Fibroblast of peridontal ligament (primary cell): ENCODE results near the gene ABHD12.

ENCODE experiments used
- DNase-seq: peaks from one replicate; pipeline ENCODE4 v3.0.0-alpha.2; 2010; ENCODE audit errors: extremely low read depth

Gene ABHD12

GRCh38 chr20:25380945-25381614 lies 9.6 kb downstream of the ABHD12 start:
- no peak for DNase-seq

GRCh38 chr20:25378884-25379733 lies 11.5 kb downstream of the ABHD12 start:
- no peak for DNase-seq

GRCh38 chr20:25378189-25378883 lies 12.3 kb downstream of the ABHD12 start:
- no peak for DNase-seq

- DNase-seq = no peak
Measured at GRCh38 chr20:25376886-25377285, 13.7 kb downstream of the ABHD12 start.

- no peak for DNase-seq
Measured at GRCh38 chr20:25376236-25376635, 14.4 kb downstream of the ABHD12 start.

- no peak for DNase-seq
Measured at GRCh38 chr20:25374842-25375241, 15.8 kb downstream of the ABHD12 start.

GRCh38 chr20:25372584-25373336 lies 17.9 kb downstream of the ABHD12 start:
- peak; percentile 98 for DNase-seq

GRCh38 chr20:25369971-25370370 lies 20.7 kb downstream of the ABHD12 start:
- no peak for DNase-seq

GRCh38 chr20:25369529-25369928 lies 21.1 kb downstream of the ABHD12 start:
- no peak for DNase-seq

GRCh38 chr20:25368976-25369375 lies 21.7 kb downstream of the ABHD12 start:
- no peak for DNase-seq

GRCh38 chr20:25368526-25368925 lies 22.1 kb downstream of the ABHD12 start:
- DNase-seq = no peak

GRCh38 chr20:25364879-25365699 lies 25.5 kb downstream of the ABHD12 start:
- DNase-seq = no peak

- DNase-seq = no peak
Measured at GRCh38 chr20:25364180-25364788, 26.4 kb downstream of the ABHD12 start.

GRCh38 chr20:25361287-25361683 lies 29.4 kb downstream of the ABHD12 start:
- no peak for DNase-seq

- DNase-seq = no peak
Measured at GRCh38 chr20:25360631-25361286, 29.9 kb downstream of the ABHD12 start.

GRCh38 chr20:25356271-25356933 lies 34.2 kb downstream of the ABHD12 start:
- no peak for DNase-seq

GRCh38 chr20:25355866-25356265 lies 34.8 kb downstream of the ABHD12 start:
- no peak for DNase-seq

GRCh38 chr20:25355011-25355595 lies 35.5 kb downstream of the ABHD12 start:
- no peak for DNase-seq
